ENCODE data around the gene NEK2. TPM values are rescaled to one million over a fixed set of nuclear protein-coding genes. Genes with fewer than 3 reads are reported as not detected.

NEK2 gene
- total and polyA plus RNA-seq, 2 of the 13 experiments (the other 11 are each of a cell fraction or from before 2014, with no cell fraction given): 10.9 to 40.8 TPM

GRCh38 chr1:211641044-211641800 is 34.2 kb downstream of the NEK2 start (continued):
- TF ChIP-seq ZBTB8A (CRISPR knock-in tag; IDR thresholded peaks at IDR 0.05; ENCODE audit: borderline replicate concordance, low read depth): no peak
- TF ChIP-seq PPARG (CRISPR knock-in tag; conservative IDR thresholded peaks at IDR 0.05): peak; percentile 36; the same call in 1 of the 2 replicates
- TF ChIP-seq ZC3H13 (CRISPR knock-in tag; IDR thresholded peaks at IDR 0.05): no peak
- TF ChIP-seq ZNF225 (CRISPR knock-in tag; IDR thresholded peaks at IDR 0.05): no peak
- TF ChIP-seq, protein P1, sequence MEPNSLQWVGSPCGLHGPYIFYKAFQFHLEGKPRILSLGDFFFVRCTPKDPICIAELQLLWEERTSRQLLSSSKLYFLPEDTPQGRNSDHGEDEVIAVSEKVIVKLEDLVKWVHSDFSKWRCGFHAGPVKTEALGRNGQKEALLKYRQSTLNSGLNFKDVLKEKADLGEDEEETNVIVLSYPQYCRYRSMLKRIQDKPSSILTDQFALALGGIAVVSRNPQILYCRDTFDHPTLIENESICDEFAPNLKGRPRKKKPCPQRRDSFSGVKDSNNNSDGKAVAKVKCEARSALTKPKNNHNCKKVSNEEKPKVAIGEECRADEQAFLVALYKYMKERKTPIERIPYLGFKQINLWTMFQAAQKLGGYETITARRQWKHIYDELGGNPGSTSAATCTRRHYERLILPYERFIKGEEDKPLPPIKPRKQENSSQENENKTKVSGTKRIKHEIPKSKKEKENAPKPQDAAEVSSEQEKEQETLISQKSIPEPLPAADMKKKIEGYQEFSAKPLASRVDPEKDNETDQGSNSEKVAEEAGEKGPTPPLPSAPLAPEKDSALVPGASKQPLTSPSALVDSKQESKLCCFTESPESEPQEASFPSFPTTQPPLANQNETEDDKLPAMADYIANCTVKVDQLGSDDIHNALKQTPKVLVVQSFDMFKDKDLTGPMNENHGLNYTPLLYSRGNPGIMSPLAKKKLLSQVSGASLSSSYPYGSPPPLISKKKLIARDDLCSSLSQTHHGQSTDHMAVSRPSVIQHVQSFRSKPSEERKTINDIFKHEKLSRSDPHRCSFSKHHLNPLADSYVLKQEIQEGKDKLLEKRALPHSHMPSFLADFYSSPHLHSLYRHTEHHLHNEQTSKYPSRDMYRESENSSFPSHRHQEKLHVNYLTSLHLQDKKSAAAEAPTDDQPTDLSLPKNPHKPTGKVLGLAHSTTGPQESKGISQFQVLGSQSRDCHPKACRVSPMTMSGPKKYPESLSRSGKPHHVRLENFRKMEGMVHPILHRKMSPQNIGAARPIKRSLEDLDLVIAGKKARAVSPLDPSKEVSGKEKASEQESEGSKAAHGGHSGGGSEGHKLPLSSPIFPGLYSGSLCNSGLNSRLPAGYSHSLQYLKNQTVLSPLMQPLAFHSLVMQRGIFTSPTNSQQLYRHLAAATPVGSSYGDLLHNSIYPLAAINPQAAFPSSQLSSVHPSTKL (CRISPR knock-in tag; IDR thresholded peaks at IDR 0.05): peak; percentile 53
- no peak for TF ChIP-seq JUNB (CRISPR knock-in tag; IDR thresholded peaks at IDR 0.05; ENCODE audit: borderline replicate concordance)
- peak; percentile 23; the same call in 1 of the 2 replicates for TF ChIP-seq GATAD2A (CRISPR knock-in tag; IDR thresholded peaks at IDR 0.05)
- TF ChIP-seq JDP2 (CRISPR knock-in tag; IDR thresholded peaks at IDR 0.05; ENCODE audit: borderline replicate concordance): no peak
- TF ChIP-seq REXO4 (CRISPR knock-in tag; IDR thresholded peaks at IDR 0.05; ENCODE audit: borderline replicate concordance): no peak
- 0 out of 2 replicates have a peak, but pooled peaks have one; percentile 26 for TF ChIP-seq HMG20A (CRISPR knock-in tag; IDR thresholded peaks at IDR 0.05; ENCODE audit: borderline replicate concordance)
- no peak for TF ChIP-seq ZNF234 (CRISPR knock-in tag; conservative IDR thresholded peaks at IDR 0.05)
- TF ChIP-seq FLYWCH1 (CRISPR knock-in tag; IDR thresholded peaks at IDR 0.05): no peak
- TF ChIP-seq, protein P2, sequence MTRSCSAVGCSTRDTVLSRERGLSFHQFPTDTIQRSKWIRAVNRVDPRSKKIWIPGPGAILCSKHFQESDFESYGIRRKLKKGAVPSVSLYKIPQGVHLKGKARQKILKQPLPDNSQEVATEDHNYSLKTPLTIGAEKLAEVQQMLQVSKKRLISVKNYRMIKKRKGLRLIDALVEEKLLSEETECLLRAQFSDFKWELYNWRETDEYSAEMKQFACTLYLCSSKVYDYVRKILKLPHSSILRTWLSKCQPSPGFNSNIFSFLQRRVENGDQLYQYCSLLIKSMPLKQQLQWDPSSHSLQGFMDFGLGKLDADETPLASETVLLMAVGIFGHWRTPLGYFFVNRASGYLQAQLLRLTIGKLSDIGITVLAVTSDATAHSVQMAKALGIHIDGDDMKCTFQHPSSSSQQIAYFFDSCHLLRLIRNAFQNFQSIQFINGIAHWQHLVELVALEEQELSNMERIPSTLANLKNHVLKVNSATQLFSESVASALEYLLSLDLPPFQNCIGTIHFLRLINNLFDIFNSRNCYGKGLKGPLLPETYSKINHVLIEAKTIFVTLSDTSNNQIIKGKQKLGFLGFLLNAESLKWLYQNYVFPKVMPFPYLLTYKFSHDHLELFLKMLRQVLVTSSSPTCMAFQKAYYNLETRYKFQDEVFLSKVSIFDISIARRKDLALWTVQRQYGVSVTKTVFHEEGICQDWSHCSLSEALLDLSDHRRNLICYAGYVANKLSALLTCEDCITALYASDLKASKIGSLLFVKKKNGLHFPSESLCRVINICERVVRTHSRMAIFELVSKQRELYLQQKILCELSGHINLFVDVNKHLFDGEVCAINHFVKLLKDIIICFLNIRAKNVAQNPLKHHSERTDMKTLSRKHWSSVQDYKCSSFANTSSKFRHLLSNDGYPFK (CRISPR knock-in tag; IDR thresholded peaks at IDR 0.05; ENCODE audit: borderline replicate concordance): no peak
- no peak for TF ChIP-seq AFF4 (CRISPR knock-in tag; IDR thresholded peaks at IDR 0.05)
- TF ChIP-seq, protein P3, sequence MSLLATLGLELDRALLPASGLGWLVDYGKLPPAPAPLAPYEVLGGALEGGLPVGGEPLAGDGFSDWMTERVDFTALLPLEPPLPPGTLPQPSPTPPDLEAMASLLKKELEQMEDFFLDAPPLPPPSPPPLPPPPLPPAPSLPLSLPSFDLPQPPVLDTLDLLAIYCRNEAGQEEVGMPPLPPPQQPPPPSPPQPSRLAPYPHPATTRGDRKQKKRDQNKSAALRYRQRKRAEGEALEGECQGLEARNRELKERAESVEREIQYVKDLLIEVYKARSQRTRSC (CRISPR knock-in tag; IDR thresholded peaks at IDR 0.05; ENCODE audit: low read depth): no peak

Data from HepG2 (cell line).